ENCODE measurements around the gene GABARAPL2. TPM values are rescaled to one million over a fixed set of nuclear protein-coding genes. Genes with fewer than 3 reads are reported as not detected.
A peak's percentile ranks its signal among the peaks of the same experiment; 100 is the strongest.
"Not testable (repeated sequence)": the region's sequence is repeated elsewhere in the genome, so short reads cannot be mapped to it uniquely, and the experiment has no call there.

GABARAPL2 gene
- total and polyA plus RNA-seq, 2 experiments from 2014 or later: 106 to 232 TPM

DNA sequence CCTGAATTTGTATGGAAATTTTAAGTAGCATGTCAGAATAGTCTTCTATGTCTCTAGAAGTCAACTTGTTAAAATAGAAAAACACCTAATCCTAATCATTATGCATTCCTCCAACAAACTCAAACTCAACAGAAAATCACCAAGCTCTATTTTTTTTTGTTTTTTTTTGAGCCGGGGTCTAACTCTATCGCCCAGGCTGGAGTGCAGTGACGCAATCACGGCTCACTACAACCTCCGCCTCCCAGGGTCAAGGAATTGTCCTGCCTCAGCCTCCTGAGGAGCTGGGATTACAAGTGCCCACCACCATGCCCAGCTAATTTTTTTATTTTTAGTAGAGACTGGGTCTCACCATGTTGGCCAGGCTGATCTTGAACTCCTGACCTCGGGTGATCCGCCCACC, 19.9 kb upstream of the GABARAPL2 start:
- H4K20me1 ChIP-seq (ENCODE audit: insufficient read depth, poor library complexity, severe bottlenecking): no peaks in the 10 kb centered on the region
- no peaks in the 10 kb centered on the region for H3K27me3 ChIP-seq
- no peaks in the 10 kb centered on the region for H3K4me1 ChIP-seq (ENCODE audit: insufficient read depth)
- H3K79me2 ChIP-seq: no peaks in the 10 kb centered on the region
- no peak overlapping the region for H3K4me2 ChIP-seq
- no peak overlapping the region for H3K27ac ChIP-seq
- no peaks in the 10 kb centered on the region for H3K9me3 ChIP-seq (ENCODE audit: low read depth)
- TF ChIP-seq, protein P1, sequence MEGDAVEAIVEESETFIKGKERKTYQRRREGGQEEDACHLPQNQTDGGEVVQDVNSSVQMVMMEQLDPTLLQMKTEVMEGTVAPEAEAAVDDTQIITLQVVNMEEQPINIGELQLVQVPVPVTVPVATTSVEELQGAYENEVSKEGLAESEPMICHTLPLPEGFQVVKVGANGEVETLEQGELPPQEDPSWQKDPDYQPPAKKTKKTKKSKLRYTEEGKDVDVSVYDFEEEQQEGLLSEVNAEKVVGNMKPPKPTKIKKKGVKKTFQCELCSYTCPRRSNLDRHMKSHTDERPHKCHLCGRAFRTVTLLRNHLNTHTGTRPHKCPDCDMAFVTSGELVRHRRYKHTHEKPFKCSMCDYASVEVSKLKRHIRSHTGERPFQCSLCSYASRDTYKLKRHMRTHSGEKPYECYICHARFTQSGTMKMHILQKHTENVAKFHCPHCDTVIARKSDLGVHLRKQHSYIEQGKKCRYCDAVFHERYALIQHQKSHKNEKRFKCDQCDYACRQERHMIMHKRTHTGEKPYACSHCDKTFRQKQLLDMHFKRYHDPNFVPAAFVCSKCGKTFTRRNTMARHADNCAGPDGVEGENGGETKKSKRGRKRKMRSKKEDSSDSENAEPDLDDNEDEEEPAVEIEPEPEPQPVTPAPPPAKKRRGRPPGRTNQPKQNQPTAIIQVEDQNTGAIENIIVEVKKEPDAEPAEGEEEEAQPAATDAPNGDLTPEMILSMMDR (IDR thresholded peaks at IDR 0.05; ENCODE audit: poor library complexity): no peak
- WGBS (ENCODE audit: low lambda C conversion rate, missing lambda C conversion rate): 95% methylated on average over 7 of the region's 7 CpGs
- no peak overlapping the region for H3K4me3 ChIP-seq
- no peaks in the 10 kb centered on the region for H3K9me2 ChIP-seq (replicated peaks; ENCODE audit: insufficient read depth)
- H2AFZ ChIP-seq: no peak overlapping the region
- no peak for DNase-seq (ENCODE audit: low spot score)
- no peaks in the 10 kb centered on the region for H3K36me3 ChIP-seq (replicated peaks; ENCODE audit: insufficient read depth, low read depth)

DNA sequence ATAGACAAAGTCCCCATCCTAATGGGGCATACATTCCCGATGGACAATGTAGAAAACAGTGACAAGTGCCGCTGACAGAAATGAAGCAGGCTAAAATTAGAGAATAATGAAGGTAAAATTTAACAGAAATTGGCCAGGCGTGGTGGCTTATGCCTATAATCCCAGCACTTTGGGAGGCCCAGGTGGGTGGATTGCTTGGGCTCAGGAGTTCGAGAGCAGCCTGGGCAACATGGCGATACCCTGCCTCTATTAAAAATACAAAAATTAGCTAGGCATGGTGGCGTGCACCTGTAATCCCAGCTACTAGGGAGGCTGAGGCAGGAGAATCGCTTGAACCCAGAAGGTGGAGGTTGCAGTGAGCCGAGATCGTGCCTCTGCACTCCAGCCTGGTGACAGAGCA, 17.7 kb upstream of the GABARAPL2 start:
- not testable (repeated sequence) for H3K27ac ChIP-seq; H3K9me2 ChIP-seq (replicated peaks; ENCODE audit: insufficient read depth)
- 96% methylated on average over 9 of the region's 9 CpGs for WGBS (ENCODE audit: low lambda C conversion rate, missing lambda C conversion rate)

DNA sequence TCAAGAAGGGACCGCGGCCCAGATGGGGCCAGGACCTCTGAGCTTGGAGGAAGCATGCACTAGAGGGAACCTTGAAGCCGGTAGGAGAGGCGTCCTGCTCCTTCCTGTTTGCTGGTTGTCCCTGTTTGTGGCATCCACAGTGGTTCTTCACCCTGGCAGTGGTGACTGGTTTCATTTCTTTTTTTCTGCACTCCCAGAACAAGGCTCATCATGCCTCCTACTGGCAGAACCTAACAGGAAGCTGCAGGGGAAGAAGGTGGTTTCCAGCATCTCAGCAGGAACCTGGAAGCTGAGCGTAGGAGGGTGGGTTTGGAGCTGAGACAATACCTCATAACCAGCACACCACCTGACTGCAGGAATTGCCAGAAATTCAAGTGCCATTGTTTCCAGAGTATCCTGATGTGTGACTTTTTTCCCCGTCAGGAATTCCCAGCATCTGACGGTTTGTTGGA, 15.9 kb upstream of the GABARAPL2 start:
- Histone ChIP-seq H4K20me1 (ENCODE audit: insufficient read depth, poor library complexity, severe bottlenecking) (no peaks in the 10 kb centered on the region), H3K9me2 (replicated peaks; ENCODE audit: insufficient read depth) (no peaks in the 10 kb centered on the region), H3K79me2 (no peaks in the 10 kb centered on the region), H3K9me3 (ENCODE audit: low read depth) (no peaks in the 10 kb centered on the region), H3K4me2 (no peak overlapping the region), H3K27ac (no peak overlapping the region), H3K4me3 (no peak overlapping the region), H2AFZ (no peak overlapping the region), H3K4me1 (ENCODE audit: insufficient read depth) (no peaks in the 10 kb centered on the region), H3K27me3 (no peaks in the 10 kb centered on the region), H3K36me3 (replicated peaks; ENCODE audit: insufficient read depth, low read depth) (no peaks in the 10 kb centered on the region)
- TF ChIP-seq EZH2 (IDR thresholded peaks at IDR 0.05; ENCODE audit: borderline replicate concordance) (no peak), EZH2phosphoT487 (IDR thresholded peaks at IDR 0.05; ENCODE audit: low read depth, severe bottlenecking, unreplicated experiment) (no peak)
- TF ChIP-seq, protein P1 (IDR thresholded peaks at IDR 0.05; ENCODE audit: poor library complexity): peak; percentile 44
- 86% methylated on average over 7 of the region's 7 CpGs for WGBS (ENCODE audit: low lambda C conversion rate, missing lambda C conversion rate)
- peak; percentile 57 for DNase-seq (ENCODE audit: low spot score)

More for the DNA sequence above, 17.7 kb upstream of the GABARAPL2 start:
- not testable (repeated sequence) for H3K4me3 ChIP-seq; H3K9me3 ChIP-seq (ENCODE audit: low read depth); H3K79me2 ChIP-seq; H3K4me2 ChIP-seq; H3K36me3 ChIP-seq (replicated peaks; ENCODE audit: insufficient read depth, low read depth); H4K20me1 ChIP-seq (ENCODE audit: insufficient read depth, poor library complexity, severe bottlenecking); H3K27me3 ChIP-seq; H3K4me1 ChIP-seq (ENCODE audit: insufficient read depth); H2AFZ ChIP-seq; DNase-seq (ENCODE audit: low spot score)

DNA sequence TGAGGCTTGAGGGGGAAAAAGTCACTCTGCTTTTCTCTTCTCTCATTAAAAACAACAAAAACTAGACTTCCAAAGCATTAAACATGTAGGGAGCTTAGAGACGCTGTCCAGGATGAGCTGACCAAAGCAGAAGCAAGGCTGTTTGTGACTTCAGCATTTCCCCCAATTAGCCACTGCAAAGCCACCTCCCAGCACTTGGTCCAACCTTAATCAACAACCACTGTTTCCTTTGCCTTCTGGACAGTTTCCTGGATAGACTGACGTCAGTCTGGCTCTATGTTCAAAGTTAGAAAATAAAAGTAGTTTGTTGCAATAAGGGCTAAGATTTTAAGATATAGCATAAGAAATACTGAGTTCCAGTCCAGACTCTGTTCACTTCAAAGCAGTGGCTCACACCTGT, 13.2 kb upstream of the GABARAPL2 start:
- Histone ChIP-seq H3K27ac (no peak overlapping the region), H3K27me3 (no peaks in the 10 kb centered on the region), H3K79me2 (no peaks in the 10 kb centered on the region), H3K36me3 (replicated peaks; ENCODE audit: insufficient read depth, low read depth) (no peaks in the 10 kb centered on the region), H3K4me2 (no peak overlapping the region), H3K9me3 (ENCODE audit: low read depth) (no peaks in the 10 kb centered on the region), H4K20me1 (ENCODE audit: insufficient read depth, poor library complexity, severe bottlenecking) (no peaks in the 10 kb centered on the region), H3K4me1 (ENCODE audit: insufficient read depth) (no peaks in the 10 kb centered on the region), H3K9me2 (replicated peaks; ENCODE audit: insufficient read depth) (no peaks in the 10 kb centered on the region), H3K4me3 (no peak overlapping the region), H2AFZ (no peak overlapping the region)
- no peak for TF ChIP-seq EZH2phosphoT487 (IDR thresholded peaks at IDR 0.05; ENCODE audit: low read depth, severe bottlenecking, unreplicated experiment)
- TF ChIP-seq, protein P1 (IDR thresholded peaks at IDR 0.05; ENCODE audit: poor library complexity): no peak
- TF ChIP-seq EZH2 (IDR thresholded peaks at IDR 0.05; ENCODE audit: borderline replicate concordance): no peak
- no peak for DNase-seq (ENCODE audit: low spot score)
- WGBS (ENCODE audit: low lambda C conversion rate, missing lambda C conversion rate): 73% methylated on average over 2 of the region's 2 CpGs
